ENCODE results near the gene UBAC2.
"Not testable (repeated sequence)": the region's sequence is repeated elsewhere in the genome, so short reads cannot be mapped to it uniquely, and the experiment has no call there.

Gene UBAC2

DNA sequence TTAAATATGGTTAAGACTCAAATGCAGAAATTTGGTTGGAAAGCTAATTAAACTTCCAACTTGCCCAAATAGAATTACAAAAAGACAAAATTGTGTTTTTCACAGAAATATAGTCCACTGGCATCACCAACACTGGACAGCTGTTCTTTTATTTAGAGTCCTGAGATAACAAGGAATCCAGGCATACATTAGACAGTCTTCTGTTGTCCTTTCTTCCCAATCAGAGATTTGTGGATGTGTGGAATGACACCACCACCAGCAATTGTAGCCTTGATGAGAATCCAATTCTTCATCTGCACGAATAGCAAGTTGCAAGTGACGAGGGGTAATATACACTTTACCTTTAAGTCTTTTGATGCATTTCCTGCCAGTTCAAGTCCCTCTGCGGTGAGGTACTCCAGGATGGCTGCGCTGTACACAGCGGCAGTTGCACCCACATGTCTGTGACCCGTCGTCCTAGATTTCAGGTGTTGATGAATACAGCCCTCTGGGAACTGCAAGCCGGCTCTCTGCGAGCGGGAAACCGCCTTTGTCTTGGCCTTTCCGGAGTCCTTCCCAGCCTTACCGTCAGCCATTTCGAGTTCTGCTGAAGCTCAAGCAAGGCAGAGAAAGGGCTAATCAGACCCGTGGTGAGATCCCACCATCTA lies 14.7 kb downstream of the UBAC2 start:
- peak; percentile 75 for DNase-seq

- peak; percentile 61 for DNase-seq
Observed at GRCh38 chr13:99217461-99218110, 16.9 kb downstream of the UBAC2 start.

GRCh38 chr13:99218126-99218525 lies 17.5 kb downstream of the UBAC2 start:
- no peak for DNase-seq

DNA sequence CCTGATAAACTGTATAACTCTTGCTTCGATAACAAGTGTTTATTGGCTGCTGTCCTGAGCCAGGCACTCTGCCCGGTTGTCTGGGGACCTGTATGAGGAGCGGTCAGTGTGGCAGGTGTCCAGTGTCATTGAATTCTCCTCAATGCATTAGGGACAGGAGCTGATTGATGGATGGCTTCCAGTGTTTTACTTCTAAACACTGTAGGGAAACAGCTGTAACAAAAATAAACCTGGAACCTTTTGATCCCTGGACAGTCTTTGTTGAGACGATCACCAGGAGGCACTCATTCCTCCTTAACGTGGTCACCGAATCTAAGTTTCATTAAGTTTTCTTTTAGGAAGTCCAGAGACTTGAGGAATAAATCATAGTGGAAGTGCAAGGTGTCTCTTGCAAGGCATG lies 17.9 kb downstream of the UBAC2 start:
- DNase-seq: no peak

GRCh38 chr13:99218969-99219368 lies 18.3 kb downstream of the UBAC2 start:
- peak; percentile 62 for DNase-seq

GRCh38 chr13:99220199-99220935 lies 19.7 kb downstream of the UBAC2 start:
- no peak for DNase-seq

- DNase-seq: no peak
Observed at GRCh38 chr13:99221567-99222239, 21.0 kb downstream of the UBAC2 start.

GRCh38 chr13:99223587-99223986 lies 22.9 kb downstream of the UBAC2 start:
- DNase-seq: no peak

DNA sequence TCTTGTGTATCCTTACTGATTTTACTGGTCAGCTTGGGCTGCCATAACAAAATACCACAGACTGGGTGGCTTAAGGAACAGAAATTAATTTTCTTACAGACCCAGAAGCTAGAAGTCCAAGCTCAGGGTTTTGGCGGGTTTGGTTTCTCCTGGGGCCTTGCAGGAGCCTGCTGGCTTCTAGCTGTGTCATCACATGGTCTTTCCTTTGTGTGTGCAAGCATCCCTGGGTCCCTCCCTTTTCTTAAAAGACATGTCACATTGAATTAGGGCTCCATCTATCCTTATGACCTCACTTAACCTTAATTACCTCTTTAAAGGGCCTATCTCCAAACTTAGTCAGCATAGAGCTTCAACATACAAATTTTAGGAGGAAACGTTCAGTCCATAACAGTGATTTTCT lies 23.4 kb downstream of the UBAC2 start:
- no peak for DNase-seq

- DNase-seq: no peak
Observed at GRCh38 chr13:99225078-99225477, 24.4 kb downstream of the UBAC2 start.

DNA sequence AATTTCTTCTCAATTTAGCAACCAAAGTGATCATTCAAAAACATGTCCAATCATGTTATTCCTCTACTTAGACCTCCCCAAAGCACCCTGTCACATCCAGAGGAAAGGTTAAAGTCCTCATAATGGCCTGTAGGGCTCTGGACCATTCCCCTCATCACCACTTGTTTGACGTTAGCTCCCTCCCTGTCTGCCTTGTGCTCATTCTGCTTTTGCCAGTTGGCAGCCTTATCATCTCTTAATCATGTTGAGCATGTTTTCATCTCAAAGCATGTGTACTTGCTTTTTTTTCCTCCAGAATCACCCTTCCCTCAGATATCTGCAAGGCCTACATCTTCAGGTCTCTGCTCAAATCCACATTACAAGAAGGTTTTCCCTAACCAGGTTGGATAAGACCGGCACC lies 25.9 kb downstream of the UBAC2 start:
- no peak for DNase-seq

- no peak for DNase-seq
Observed at GRCh38 chr13:99227331-99227900, 26.8 kb downstream of the UBAC2 start.

DNA sequence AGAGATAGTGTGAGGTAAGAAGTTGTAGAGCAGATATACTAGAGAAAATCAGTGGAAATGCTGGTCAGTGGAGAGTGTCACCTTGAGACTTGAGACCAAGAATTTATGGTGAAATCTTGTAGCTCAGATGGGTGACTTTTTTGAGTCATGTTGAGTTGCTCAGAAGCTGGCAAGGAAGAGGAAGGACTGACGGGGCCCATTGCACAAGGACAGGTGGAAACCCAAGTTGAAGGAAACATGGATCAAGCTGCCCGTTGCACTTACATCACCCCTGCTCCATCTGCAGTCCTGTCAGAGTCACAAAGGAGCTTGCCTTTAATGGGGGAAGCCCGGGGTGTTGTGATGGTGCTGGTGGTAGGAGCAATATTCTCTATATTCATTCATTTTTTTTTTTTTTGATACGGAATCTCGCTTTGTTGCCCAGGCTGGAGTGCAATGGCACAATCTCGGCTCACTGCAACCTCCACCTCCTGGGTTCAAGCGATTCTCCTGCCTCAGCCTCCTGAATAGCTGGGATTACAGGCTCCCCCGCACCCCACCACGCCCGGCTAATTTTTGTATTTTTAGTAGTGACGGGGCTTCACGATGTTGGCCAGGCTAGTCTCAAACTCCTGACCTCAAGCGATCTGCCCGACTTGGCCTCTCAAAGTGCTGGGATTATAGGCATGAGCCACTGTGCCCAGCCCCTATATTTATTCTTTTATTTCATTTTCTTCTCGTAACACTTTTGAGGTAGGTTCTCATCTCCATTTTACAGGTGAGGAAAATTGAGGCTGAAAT lies 27.4 kb downstream of the UBAC2 start:
- no peak for DNase-seq

DNA sequence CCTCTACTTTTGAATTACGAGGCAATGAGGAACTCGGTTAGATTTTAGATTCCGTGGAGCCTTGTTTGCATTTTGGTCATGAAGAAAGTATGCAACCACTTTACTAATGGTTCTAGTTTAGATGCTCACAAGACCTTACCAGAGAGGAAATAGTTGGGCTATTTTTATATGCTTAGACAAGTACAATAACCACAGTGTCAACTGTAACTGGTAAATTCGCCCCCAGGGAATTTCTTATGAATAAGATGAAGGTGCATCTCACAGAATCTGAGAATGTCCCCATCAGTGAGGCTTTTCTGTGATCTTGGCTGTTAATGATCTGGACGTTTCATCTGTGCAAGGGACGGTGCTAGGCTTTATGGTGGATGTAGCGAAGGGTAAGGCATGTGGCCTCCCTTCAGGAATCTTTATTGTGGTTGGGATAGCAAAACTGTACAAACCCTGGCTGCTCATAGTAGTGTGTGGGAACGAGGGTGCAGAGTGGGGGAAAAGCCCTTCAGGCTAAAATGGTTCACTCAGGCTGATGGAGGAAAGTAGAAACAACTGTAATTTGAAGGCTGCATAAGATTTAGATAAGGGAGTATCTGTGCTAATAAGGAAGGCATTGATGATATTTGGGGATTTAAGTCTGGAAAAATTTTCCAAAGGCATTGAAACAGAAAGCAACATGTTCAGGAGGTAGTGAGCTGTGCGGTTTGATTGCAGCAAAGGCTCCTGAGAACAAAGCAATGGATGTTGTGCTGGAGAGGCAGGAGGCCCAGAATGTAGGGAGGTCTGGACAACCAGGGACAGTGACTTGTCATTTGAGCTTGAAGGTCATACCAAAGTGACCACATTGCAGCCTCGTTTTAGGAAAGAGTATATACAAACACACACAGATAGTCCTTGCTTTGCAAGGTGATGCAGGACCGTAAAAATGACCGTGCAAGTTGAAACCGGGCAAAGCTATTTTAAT lies 28.4 kb downstream of the UBAC2 start:
- DNase-seq: no peak

GRCh38 chr13:99230588-99230987 lies 29.9 kb downstream of the UBAC2 start:
- DNase-seq: not testable (repeated sequence)

DNA sequence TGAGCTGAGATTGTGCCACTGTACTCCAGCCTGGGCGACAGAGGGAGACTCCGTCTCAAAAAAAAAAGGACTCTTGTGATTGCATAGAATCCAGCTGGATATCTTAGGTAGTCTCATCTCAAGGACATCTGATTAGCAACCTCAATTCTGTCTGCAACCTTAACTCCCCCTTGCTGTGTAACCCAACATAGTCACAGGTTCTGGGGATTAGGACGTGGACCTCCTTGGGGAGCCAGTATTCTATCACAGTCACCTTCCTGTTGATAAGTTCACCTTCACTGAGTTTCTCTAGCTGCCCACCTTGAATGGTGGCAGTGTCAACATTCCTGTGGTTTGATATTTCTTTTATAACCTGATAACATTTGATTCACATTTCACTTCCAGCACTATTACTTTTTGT lies 30.3 kb downstream of the UBAC2 start:
- DNase-seq: no peak

GRCh38 chr13:99231721-99232120 lies 31.1 kb downstream of the UBAC2 start:
- DNase-seq: no peak

- DNase-seq: no peak
Observed at GRCh38 chr13:99237981-99238662, 37.5 kb downstream of the UBAC2 start.

- DNase-seq: no peak
Observed at GRCh38 chr13:99246100-99246499, 45.4 kb downstream of the UBAC2 start.

GRCh38 chr13:99249178-99249577 lies 48.5 kb downstream of the UBAC2 start:
- not testable (repeated sequence) for DNase-seq

GRCh38 chr13:99249606-99250005 lies 49.0 kb downstream of the UBAC2 start:
- DNase-seq: not testable (repeated sequence)

All from stimulated activated CD8-positive, alpha-beta memory T cell treated with anti-CD3 and anti-CD28 coated beads, Interleukin-4, amount 100 ng/mL, for 48 hours (primary cell).